Gastrocnemius medialis (tissue), 4 donors: ENCODE measurements around the gene GALNT6.

Experiments used
- CTCF ChIP-seq, 5 experiments: fragments of 450-650 bp in 3 of 5; fragments of 200-600 bp in 2 of 5; sonication (generic) in 2 of 5; IDR thresholded peaks in 4 of 5; conservative IDR thresholded peaks in 1 of 5; 1 replicate in 4 of 5; 2 replicates in 1 of 5; pipeline ENCODE4 v1.5.1; 2016 to 2019; ENCODE audit warnings: antibody characterized with exemption in 5 of 5, mild to moderate bottlenecking in 3 of 5, moderate library complexity in 3 of 5
- POLR2A ChIP-seq, 2 donors: fragments of 450-650 bp; IDR thresholded peaks; one replicate each; pipeline ENCODE4 v1.6.1; 2017; ENCODE audit warnings: antibody characterized with exemption in 2 of 2, mild to moderate bottlenecking in 2 of 2, moderate library complexity in 2 of 2

DNA sequence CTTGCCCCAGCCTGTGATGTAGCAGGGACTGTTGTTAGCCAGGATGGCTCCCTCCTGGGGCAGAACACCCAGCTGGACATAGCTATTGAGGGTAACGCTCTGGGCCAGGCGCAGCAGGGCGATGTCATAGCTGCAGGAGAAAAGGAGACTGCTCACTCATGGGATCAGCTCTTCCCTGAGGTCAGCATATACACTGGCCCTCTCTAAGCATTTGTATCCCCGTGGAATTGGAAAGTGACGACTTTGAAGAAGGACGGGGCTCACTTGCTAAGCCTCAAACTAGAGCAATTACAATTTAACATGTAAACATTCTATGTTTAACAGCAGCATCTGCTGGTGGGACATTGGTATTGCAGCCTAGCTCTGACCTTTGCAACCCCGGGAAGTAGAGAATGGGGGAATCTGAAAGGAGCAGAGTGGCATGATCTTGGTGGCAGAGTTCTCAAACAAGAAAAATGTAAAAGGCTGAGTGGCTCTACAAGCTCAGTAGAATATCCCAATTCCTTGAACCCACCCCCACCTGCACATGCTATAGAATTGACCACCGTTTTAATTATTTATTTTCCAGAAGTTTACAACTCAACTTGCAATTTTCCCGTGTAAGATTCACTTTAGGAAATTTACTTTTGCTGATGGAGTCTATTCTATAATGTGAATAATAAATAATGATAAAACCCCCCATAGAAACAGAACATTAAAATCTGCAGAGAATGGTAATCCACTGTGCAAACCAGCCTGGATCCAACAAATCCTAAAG, 49.8 kb downstream of the GALNT6 start:
- no peak for TF ChIP-seq POLR2A (IDR thresholded peaks at IDR 0.05)
- peak; percentile 92 to 94 (median 94) for TF ChIP-seq CTCF (IDR thresholded peaks at IDR 0.05 in 4 of 5, conservative IDR thresholded peaks at IDR 0.05 in 1 of 5)
